ENCODE results near the gene ADGRV1. TPM values are rescaled to one million over a fixed set of nuclear protein-coding genes. Genes with fewer than 3 reads are reported as not detected.

Gene ADGRV1
- total RNA-seq, 1 experiment from 2014 or later: 64.8 TPM

- no peak for TF ChIP-seq CTCF (conservative IDR thresholded peaks at IDR 0.05)
- no peak overlapping the region for H3K4me3 Mint-ChIP-seq
- no peak overlapping the region for H3K18ac ChIP-seq (ENCODE audit: insufficient read length, low read depth, low read length)
- H3K23me2 ChIP-seq (ENCODE audit: insufficient read length, low read depth, low read length, poor library complexity, severe bottlenecking): no peaks in the 10 kb centered on the region
- H3K9me3 Mint-ChIP-seq: no peaks in the 10 kb centered on the region
- H3K4me2 ChIP-seq (ENCODE audit: insufficient read depth, insufficient read length, low read length): no peak overlapping the region
- no peak overlapping the region for H2BK12ac ChIP-seq (ENCODE audit: insufficient read length, low read depth, low read length)
- H3K27me3 ChIP-seq (ENCODE audit: insufficient read depth, low read length): no peaks in the 10 kb centered on the region
- no peak overlapping the region for H2BK20ac ChIP-seq (ENCODE audit: low read depth, low read length, poor library complexity, severe bottlenecking)
- no peak overlapping the region for H3K27ac Mint-ChIP-seq
- H3T11ph ChIP-seq (ENCODE audit: low read length): no peak overlapping the region
- no peak overlapping the region for H3K27ac ChIP-seq (ENCODE audit: insufficient read length, low read depth, low read length)
- H3K14ac ChIP-seq (ENCODE audit: insufficient read depth, low read length): no peak overlapping the region
- WGBS (ENCODE audit: extremely low coverage, insufficient read length, low lambda C conversion rate): no CpG with 5 or more reads among the region's 2 CpGs
- H3K56ac ChIP-seq (ENCODE audit: insufficient read length, low read depth, low read length): no peak overlapping the region
- no peaks in the 10 kb centered on the region for H3K79me1 ChIP-seq (ENCODE audit: insufficient read depth, low read depth, low read length, poor library complexity, severe bottlenecking)
- H4K5ac ChIP-seq (ENCODE audit: insufficient read length, low read depth, low read length): no peak overlapping the region
- no peaks in the 10 kb centered on the region for H3K27me3 Mint-ChIP-seq (ENCODE audit: low read depth)
- H2AK5ac ChIP-seq (ENCODE audit: insufficient read length, low read length): no peak overlapping the region
- no peak overlapping the region for H2BK120ac ChIP-seq (ENCODE audit: low read depth, low read length, poor library complexity, severe bottlenecking)
- H2BK15ac ChIP-seq (ENCODE audit: low read depth, low read length): no peak overlapping the region
- no peaks in the 10 kb centered on the region for H3K9me3 ChIP-seq (ENCODE audit: control insufficient read depth, low read depth, low read length)
- no peak overlapping the region for H4K91ac ChIP-seq (ENCODE audit: insufficient read length, low read depth, low read length)
- no peaks in the 10 kb centered on the region for H3K4me1 ChIP-seq (ENCODE audit: insufficient read depth, low read length)
- H3K23ac ChIP-seq (ENCODE audit: insufficient read length, low read depth, low read length): no peak overlapping the region
- H2BK5ac ChIP-seq (ENCODE audit: insufficient read length, low read length): no peak overlapping the region
- no peaks in the 10 kb centered on the region for H3K4me1 Mint-ChIP-seq
- H3K4ac ChIP-seq (ENCODE audit: low read depth, low read length): no peak overlapping the region
- no peaks in the 10 kb centered on the region for H3K79me2 ChIP-seq (ENCODE audit: insufficient read depth, low read length)
- no peak for DNase-seq
- no peaks in the 10 kb centered on the region for H4K20me1 ChIP-seq (ENCODE audit: control insufficient read depth, insufficient read depth, insufficient read length)
- H3K9ac ChIP-seq (ENCODE audit: extremely low read depth, insufficient read length, low read length): no peak overlapping the region
- no peak overlapping the region for H2AFZ ChIP-seq (ENCODE audit: low read length)
- no peak overlapping the region for H4K8ac ChIP-seq (replicated peaks; ENCODE audit: insufficient read length, low read depth, low read length)
- peaks cover 0 to 10% (median 3%) of the 10 kb centered on the region in 3 experiments; a peak in 3 of 7 replicates for H3K36me3 Mint-ChIP-seq (ENCODE audit: insufficient read depth in 1 of 3, low read depth in 3 of 3)
Measured at GRCh38 chr5:90854169-90854568, 295.6 kb downstream of the ADGRV1 start.

All from H9 (cell line).